GM12878 (cell line): ENCODE measurements around the gene KLF6. TPM values are rescaled to one million over a fixed set of nuclear protein-coding genes. Genes with fewer than 3 reads are reported as not detected.

Source experiments
- ATAC-seq: fragments of 200-7000 bp; cut with Tn5 transposase; 3 replicates; pipeline ENCODE4 v1.9.1; 2020; ENCODE audit warnings: mild to moderate bottlenecking, moderate library complexity
- BruUV-seq: library from RNA; stranded (reverse); fragments of 400-500 nt; replicated peaks from 2 replicates; lab custom pipeline; 2021; lab: Mats Ljungman, UMichigan
- CTCF ChIA-PET: fragments of 300-600 bp; sonication (Branson Sonifier 250); formaldehyde crosslinking; extraction: SDS; loops from one replicate; lab custom pipeline; 2021; ENCODE audit warnings: inconsistent platforms; lab: Yijun Ruan, JAX
- POLR2A ChIA-PET: fragments of 350-600 bp; formaldehyde crosslinking; extraction: SDS; loops from one replicate; lab custom pipeline; 2021; ENCODE audit warnings: inconsistent platforms; lab: Charles Lee
- RAD21 ChIA-PET: fragments of 300-600 bp; sonication (Branson Sonifier 250); formaldehyde crosslinking; loops from one replicate; lab custom pipeline; 2023; ENCODE audit warnings: antibody characterized with exemption; ENCODE audit not compliant: unreplicated experiment; lab: Charles Lee
- SMC1A ChIA-PET: fragments of 300-600 bp; sonication (Branson Sonifier 250); formaldehyde crosslinking; loops from one replicate; lab custom pipeline; 2023; ENCODE audit not compliant: unreplicated experiment, uncharacterized antibody; lab: Charles Lee
- DNase-seq: peaks from one replicate; pipeline ENCODE4 v3.0.0-alpha.2; 2011; ENCODE audit warnings: low read depth, low spot score
- FAIRE-seq: peaks from 3 replicates; lab custom pipeline; 2011; peaks lifted over from hg19 to GRCh38; lab: Jason Lieb, UNC
- H2AFZ ChIP-seq: 2 replicates; pipeline ENCODE4 v1.6.0; 2011; ENCODE audit warnings: low read depth, low read length, control low read depth; ENCODE audit not compliant: control insufficient read depth
- H3K27ac ChIP-seq: 2 replicates; pipeline ENCODE4 v1.5.1; 2011; ENCODE audit warnings: control low read depth; ENCODE audit not compliant: control insufficient read depth, insufficient read depth
- H3K27me3 ChIP-seq, 2 experiments: replicated peaks in 1 of 2; 2 replicates each; pipeline versions ENCODE4 v1.6.0 to v1.6.1; 2011; ENCODE audit warnings: low read length in 1 of 2; ENCODE audit not compliant: control insufficient read depth in 2 of 2, insufficient read depth in 2 of 2
- H3K36me3 ChIP-seq, 2 experiments: 2 replicates each; pipeline ENCODE4 v1.5.1; 2011; ENCODE audit warnings: low read length in 1 of 2; ENCODE audit not compliant: control insufficient read depth in 2 of 2, insufficient read depth in 2 of 2
- H3K4me1 ChIP-seq: 2 replicates; pipeline ENCODE4 v1.6.1; 2011; ENCODE audit warnings: mild to moderate bottlenecking, low read length, moderate library complexity, mixed read lengths; ENCODE audit not compliant: control insufficient read depth, insufficient read depth
- H3K4me2 ChIP-seq: 2 replicates; pipeline ENCODE4 v1.6.0; 2011; ENCODE audit warnings: control low read depth; ENCODE audit not compliant: control insufficient read depth, insufficient read depth
- H3K4me3 ChIP-seq: fragments of 200-600 bp; sonication (generic); 2 replicates; pipeline ENCODE4 v1.5.1; 2016
- H3K79me2 ChIP-seq: 2 replicates; pipeline ENCODE4 v1.6.0; 2011; ENCODE audit warnings: low read length; ENCODE audit not compliant: control insufficient read depth, insufficient read depth
- H3K9ac ChIP-seq: 2 replicates; pipeline ENCODE4 v1.8.0; 2011; ENCODE audit warnings: low read length, control low read depth, mixed read lengths; ENCODE audit not compliant: control insufficient read depth, insufficient read depth
- H3K9me3 ChIP-seq: replicated peaks from 3 replicates; pipeline ENCODE4 v1.5.1; 2011; ENCODE audit warnings: mild to moderate bottlenecking, low read length; ENCODE audit not compliant: control insufficient read depth, insufficient read depth
- H4K20me1 ChIP-seq: 2 replicates; pipeline ENCODE4 v1.6.0; 2011; ENCODE audit not compliant: control insufficient read depth, insufficient read depth
- EED ChIP-seq: sonication (generic); IDR thresholded peaks from 2 replicates; pipeline ENCODE4 v1.6.1; 2016; ENCODE audit warnings: antibody characterized with exemption, low read depth
- IKZF2 ChIP-seq, 2 experiments: fragments of 450-650 bp; IDR thresholded peaks; 2 replicates each; pipeline ENCODE4 v1.6.1; 2017; ENCODE audit warnings: mild to moderate bottlenecking in 2 of 2, moderate library complexity in 2 of 2
- POLR2A ChIP-seq: IDR thresholded peaks from 2 replicates; pipeline ENCODE4 v1.6.1; 2011; ENCODE audit warnings: low read depth, mild to moderate bottlenecking, low read length
- RAD51 ChIP-seq: fragments of 450-650 bp; IDR thresholded peaks from 2 replicates; pipeline ENCODE4 v1.6.1; 2016; ENCODE audit warnings: moderate library complexity, mild to moderate bottlenecking, inconsistent platforms
- SP1 ChIP-seq: IDR thresholded peaks from one replicate; pipeline ENCODE4 v1.6.1; 2011; ENCODE audit warnings: low read depth, low read length
- SPI1 ChIP-seq: IDR thresholded peaks from 2 replicates; pipeline ENCODE4 v1.6.1; 2011; ENCODE audit warnings: low read depth, mild to moderate bottlenecking, low read length, moderate library complexity, borderline replicate concordance; ENCODE audit not compliant: insufficient read depth
- SREBF2 ChIP-seq: IDR thresholded peaks from 2 replicates; pipeline ENCODE4 v1.6.1; 2012; ENCODE audit warnings: mild to moderate bottlenecking, low read length
- WGBS: methylation state at CpG from one replicate; pipeline ENCODE4 v1.1.6; 2016; ENCODE audit warnings: low lambda C conversion rate; ENCODE audit not compliant: insufficient replicate concordance, insufficient coverage; ENCODE audit errors: missing lambda C conversion rate; 5-methylcytosine and 5-hydroxymethylcytosine counted together
- in situ Hi-C: fragments of 300-500 bp; cut with MboI; formaldehyde crosslinking; loops from 9 replicates; pipeline ENCODE4 v1.14.3; 2018; ENCODE audit warnings: mixed read lengths
- intact Hi-C: fragments of 100-400 bp; cut with micrococcal nuclease; formaldehyde crosslinking; loops from one replicate; pipeline ENCODE4 v1.14.2; 2022; ENCODE audit not compliant: unreplicated experiment
- polyA plus RNA-seq, 11 experiments: library from polyadenylated mRNA; depleted of rRNA in 4 of 11; unstranded in 6 of 11; stranded (reverse) in 5 of 11; fragments of >200 nt; fragmentation: Nextera tagmentation in 4 of 11; fragmentation: Illumina TruSeq in 1 of 11; extraction: Ambion mirVana in 4 of 11; extraction: Trizol in 1 of 11; gene quantifications; 1 replicate in 1 of 11; 2 replicates in 10 of 11; pipeline versions ENCODE4 v1.2.1 to v1.2.3, GENCODE V29; 2011 to 2016; ENCODE audit warnings: inconsistent platforms in 2 of 11, missing spikeins in 2 of 11, low read depth in 1 of 11
- total RNA-seq, 4 experiments: library from RNA; depleted of rRNA in 3 of 4; stranded (reverse); fragments of >200 nt in 3 of 4; fragmentation: Illumina TruSeq in 1 of 4; extraction: Trizol in 1 of 4; gene quantifications; 2 replicates each; pipeline versions ENCODE4 v1.2.1 to v1.2.3, GENCODE V29; 2013 to 2021
- TF ChIP-seq, protein P1 (sequence below): IDR thresholded peaks from 2 replicates; pipeline ENCODE4 v1.6.1; 2011; ENCODE audit warnings: low read depth, mild to moderate bottlenecking, low read length, moderate library complexity, borderline replicate concordance; ENCODE audit errors: extremely low read depth
- TF ChIP-seq, protein P2 (sequence below): fragments of 450-650 bp; IDR thresholded peaks from 2 replicates; pipeline ENCODE4 v1.6.1; 2016; ENCODE audit warnings: mild to moderate bottlenecking

KLF6 gene
- total and polyA plus RNA-seq, 10 of the 15 experiments (the other 5 are each of a cell fraction or from before 2014, with no cell fraction given) = 7.4 to 54.1 (median 23.5) TPM

GRCh38 chr10:3807928-3808496 is 23.0 kb upstream of the KLF6 start:
- CTCF ChIA-PET = interaction anchor here (1.3 to 1.5 kb wide), 2 partner anchors 28 to 43 kb away, joined by 4 to 6 read pairs; no protein-coding TSS in a partner anchor
- RAD21 ChIA-PET = interaction anchor here (0.8 to 6.4 kb wide), 7 partner anchors 24 to 71 kb away, joined by 3 to 83 read pairs (median 19); partner anchors contain the start of gene KLF6
- in situ Hi-C loops = no loop called here
- no TSS peak for BruUV-seq
- Histone ChIP-seq H3K9me3 (no peaks in the 10 kb centered on the region), H4K20me1 (no peaks in the 10 kb centered on the region), H3K4me2 (no peak overlapping the region), H2AFZ (no peak overlapping the region), H3K79me2 (no peaks in the 10 kb centered on the region), H3K27me3 (no peaks in the 10 kb centered on the region), H3K9ac (no peak overlapping the region), H3K4me1 (peaks cover 61% of the 10 kb centered on the region), H3K4me3 (no peak overlapping the region), H3K36me3 (no peaks in the 10 kb centered on the region), H3K27ac (no peak overlapping the region)
- no peak for ATAC-seq
- no peak for DNase-seq
- no peak for FAIRE-seq
- SMC1A ChIA-PET = interaction anchor here (1.0 to 16.8 kb wide), 10 partner anchors 9 to 89 kb away, joined by 3 to 280 read pairs (median 4); partner anchors contain the start of gene KLF6
- 79% methylated on average over 12 of the region's 12 CpGs for WGBS
- intact Hi-C loops = no loop called here
- no peak for TF ChIP-seq RAD51
- POLR2A ChIA-PET = interaction anchor here (1.1 to 4.6 kb wide), 5 partner anchors 24 to 59 kb away, joined by 3 to 41 read pairs (median 3); partner anchors contain the start of gene KLF6

GRCh38 chr10:3807211-3807927 is 22.4 kb upstream of the KLF6 start:
- Histone ChIP-seq H3K9me3 (no peaks in the 10 kb centered on the region), H3K9ac (no peak overlapping the region), H3K4me1 (peaks cover 61% of the 10 kb centered on the region), H3K27me3 (no peaks in the 10 kb centered on the region), H4K20me1 (no peaks in the 10 kb centered on the region), H3K36me3 (no peaks in the 10 kb centered on the region), H2AFZ (no peak overlapping the region), H3K27ac (no peak overlapping the region), H3K4me3 (no peak overlapping the region), H3K4me2 (no peak overlapping the region), H3K79me2 (no peaks in the 10 kb centered on the region)
- BruUV-seq = no TSS peak
- intact Hi-C loops = no loop called here
- no peak for ATAC-seq
- SMC1A ChIA-PET = interaction anchor here (1.0 to 16.8 kb wide), 10 partner anchors 9 to 89 kb away, joined by 3 to 280 read pairs (median 4); partner anchors contain the start of gene KLF6
- CTCF ChIA-PET = interaction anchor here (1.3 to 1.5 kb wide), 2 partner anchors 28 to 44 kb away, joined by 4 to 6 read pairs; no protein-coding TSS in a partner anchor
- no peak for FAIRE-seq
- DNase-seq = no peak
- POLR2A ChIA-PET = interaction anchor here (1.1 to 4.6 kb wide), 6 partner anchors 23 to 67 kb away, joined by 3 to 41 read pairs (median 8); partner anchors contain the start of gene KLF6
- in situ Hi-C loops = no loop called here
- RAD21 ChIA-PET = interaction anchor here (0.8 to 6.4 kb wide), 7 partner anchors 24 to 72 kb away, joined by 3 to 49 read pairs (median 17); partner anchors contain the start of gene KLF6
- WGBS = 88% methylated on average over 15 of the region's 15 CpGs
- TF ChIP-seq SREBF2 = no peak
- peak; percentile 77; the same call in 1 of the 2 replicates for TF ChIP-seq SPI1
- TF ChIP-seq SP1 = no peak
- peak; percentile 36 to 50; a peak in 2 of 4 replicates for TF ChIP-seq IKZF2 (IDR thresholded peaks at IDR 0.05)
- no peak for TF ChIP-seq POLR2A
- 0 out of 2 replicates have a peak, but pooled peaks have one; percentile 25 for TF ChIP-seq EED
- TF ChIP-seq, protein P1, sequence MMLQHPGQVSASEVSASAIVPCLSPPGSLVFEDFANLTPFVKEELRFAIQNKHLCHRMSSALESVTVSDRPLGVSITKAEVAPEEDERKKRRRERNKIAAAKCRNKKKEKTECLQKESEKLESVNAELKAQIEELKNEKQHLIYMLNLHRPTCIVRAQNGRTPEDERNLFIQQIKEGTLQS = no peak
- TF ChIP-seq, protein P2, sequence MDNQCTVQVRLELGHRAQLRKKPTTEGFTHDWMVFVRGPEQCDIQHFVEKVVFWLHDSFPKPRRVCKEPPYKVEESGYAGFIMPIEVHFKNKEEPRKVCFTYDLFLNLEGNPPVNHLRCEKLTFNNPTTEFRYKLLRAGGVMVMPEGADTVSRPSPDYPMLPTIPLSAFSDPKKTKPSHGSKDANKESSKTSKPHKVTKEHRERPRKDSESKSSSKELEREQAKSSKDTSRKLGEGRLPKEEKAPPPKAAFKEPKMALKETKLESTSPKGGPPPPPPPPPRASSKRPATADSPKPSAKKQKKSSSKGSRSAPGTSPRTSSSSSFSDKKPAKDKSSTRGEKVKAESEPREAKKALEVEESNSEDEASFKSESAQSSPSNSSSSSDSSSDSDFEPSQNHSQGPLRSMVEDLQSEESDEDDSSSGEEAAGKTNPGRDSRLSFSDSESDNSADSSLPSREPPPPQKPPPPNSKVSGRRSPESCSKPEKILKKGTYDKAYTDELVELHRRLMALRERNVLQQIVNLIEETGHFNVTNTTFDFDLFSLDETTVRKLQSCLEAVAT = peak; percentile 48; the same call in 1 of the 2 replicates
